ENCODE data around the gene LHB.

LHB gene

GRCh38 chr19:48975947-48976847 is 40.7 kb downstream of the LHB start:
- no peak for FAIRE-seq

GRCh38 chr19:48970923-48971395 is 45.9 kb downstream of the LHB start:
- no peak for FAIRE-seq

GRCh38 chr19:48970139-48970766 is 46.6 kb downstream of the LHB start:
- FAIRE-seq: no peak

GRCh38 chr19:48969276-48970138 is 47.4 kb downstream of the LHB start:
- FAIRE-seq: no peak

- FAIRE-seq: no peak
Observed at GRCh38 chr19:48968813-48969218, 48.1 kb downstream of the LHB start.

- no peak for FAIRE-seq
Observed at GRCh38 chr19:48968179-48968661, 48.7 kb downstream of the LHB start.

- no peak for FAIRE-seq
Observed at GRCh38 chr19:48967346-48968178, 49.3 kb downstream of the LHB start.

GRCh38 chr19:48966541-48967345 is 50.1 kb downstream of the LHB start:
- no peak for FAIRE-seq

Data from endometrium (tissue), 2 donors.